ENCODE results near the gene GNB1L. TPM values are rescaled to one million over a fixed set of nuclear protein-coding genes. Genes with fewer than 3 reads are reported as not detected.
A peak's percentile ranks its signal among the peaks of the same experiment; 100 is the strongest.

GNB1L gene
- total and polyA plus RNA-seq, 2 experiments from 2014 or later = 3.5 to 5.5 TPM

DNA sequence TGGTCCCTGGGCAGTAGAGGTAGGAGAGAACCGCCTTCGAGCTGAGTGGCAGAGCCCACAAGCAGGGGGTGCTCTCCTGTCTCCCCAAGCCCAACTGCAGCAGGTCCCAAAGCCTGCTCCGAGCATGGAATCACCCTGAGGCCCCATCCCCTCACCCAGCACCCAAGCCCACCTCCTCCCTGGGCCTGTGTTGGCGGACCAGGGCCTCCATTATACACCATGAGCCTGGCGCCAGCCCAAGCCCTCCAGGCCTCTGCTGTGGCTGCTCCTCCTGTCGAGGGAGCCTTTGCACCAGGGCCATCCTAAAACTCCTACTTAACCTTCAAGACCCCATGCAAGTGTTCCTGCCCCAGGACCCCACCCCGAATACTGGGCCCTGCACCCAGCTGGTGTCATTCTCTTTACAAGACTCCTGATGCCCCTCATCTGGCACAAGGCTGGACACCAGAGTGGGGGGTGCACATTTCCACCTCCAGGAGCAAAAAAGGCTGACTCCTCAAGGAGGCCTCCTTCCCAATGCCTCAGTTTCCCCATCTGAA, 114.7 kb downstream of the GNB1L start:
- H3K36me3 ChIP-seq = no peaks in the 10 kb centered on the region
- H3K4me3 ChIP-seq = no peak overlapping the region
- no peaks in the 10 kb centered on the region for H3K9me3 ChIP-seq (ENCODE audit: low read depth)
- no peak overlapping the region for H3K27ac ChIP-seq
- H3K4me1 ChIP-seq (ENCODE audit: low read depth) = peaks cover 19% of the 10 kb centered on the region
- DNase-seq (ENCODE audit: low read depth in 1 of 2, low spot score in 1 of 2) = no peak
- H3K27me3 ChIP-seq = no peaks in the 10 kb centered on the region
- TF ChIP-seq, protein P1, sequence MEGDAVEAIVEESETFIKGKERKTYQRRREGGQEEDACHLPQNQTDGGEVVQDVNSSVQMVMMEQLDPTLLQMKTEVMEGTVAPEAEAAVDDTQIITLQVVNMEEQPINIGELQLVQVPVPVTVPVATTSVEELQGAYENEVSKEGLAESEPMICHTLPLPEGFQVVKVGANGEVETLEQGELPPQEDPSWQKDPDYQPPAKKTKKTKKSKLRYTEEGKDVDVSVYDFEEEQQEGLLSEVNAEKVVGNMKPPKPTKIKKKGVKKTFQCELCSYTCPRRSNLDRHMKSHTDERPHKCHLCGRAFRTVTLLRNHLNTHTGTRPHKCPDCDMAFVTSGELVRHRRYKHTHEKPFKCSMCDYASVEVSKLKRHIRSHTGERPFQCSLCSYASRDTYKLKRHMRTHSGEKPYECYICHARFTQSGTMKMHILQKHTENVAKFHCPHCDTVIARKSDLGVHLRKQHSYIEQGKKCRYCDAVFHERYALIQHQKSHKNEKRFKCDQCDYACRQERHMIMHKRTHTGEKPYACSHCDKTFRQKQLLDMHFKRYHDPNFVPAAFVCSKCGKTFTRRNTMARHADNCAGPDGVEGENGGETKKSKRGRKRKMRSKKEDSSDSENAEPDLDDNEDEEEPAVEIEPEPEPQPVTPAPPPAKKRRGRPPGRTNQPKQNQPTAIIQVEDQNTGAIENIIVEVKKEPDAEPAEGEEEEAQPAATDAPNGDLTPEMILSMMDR (IDR thresholded peaks at IDR 0.05; ENCODE audit: low read depth, low read length) = no peak

DNA sequence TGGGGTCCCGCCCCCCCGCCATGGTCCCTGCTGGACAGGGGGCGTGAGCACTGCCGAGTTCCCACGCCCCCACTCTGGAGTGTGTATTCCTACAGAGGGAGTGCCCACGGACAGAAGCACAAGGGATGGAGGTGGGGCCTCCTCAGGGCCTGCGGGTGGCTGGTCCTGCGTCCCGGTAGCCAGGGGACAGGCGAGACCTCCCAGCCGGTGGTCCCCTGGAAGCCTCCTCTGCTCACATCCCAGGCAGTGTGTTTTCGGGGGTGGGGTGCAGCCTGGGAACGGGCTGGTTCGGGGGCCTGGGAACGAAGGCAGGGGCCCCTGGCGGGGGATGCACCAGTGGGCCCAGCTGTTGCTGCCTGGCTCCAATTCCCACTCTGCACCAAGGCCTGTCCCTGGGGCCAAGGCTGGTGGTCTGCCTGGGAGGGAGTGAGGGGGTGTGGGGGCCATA, 115.2 kb downstream of the GNB1L start:
- TF ChIP-seq, protein P1 (IDR thresholded peaks at IDR 0.05; ENCODE audit: low read depth, low read length) = no peak
- no peak for DNase-seq (ENCODE audit: low read depth in 1 of 2, low spot score in 1 of 2)
- no peaks in the 10 kb centered on the region for H3K9me3 ChIP-seq (ENCODE audit: low read depth)
- H3K36me3 ChIP-seq = no peaks in the 10 kb centered on the region
- H3K4me1 ChIP-seq (ENCODE audit: low read depth) = peaks cover 18% of the 10 kb centered on the region
- no peak overlapping the region for H3K27ac ChIP-seq
- H3K4me3 ChIP-seq = no peak overlapping the region
- H3K27me3 ChIP-seq = no peaks in the 10 kb centered on the region

DNA sequence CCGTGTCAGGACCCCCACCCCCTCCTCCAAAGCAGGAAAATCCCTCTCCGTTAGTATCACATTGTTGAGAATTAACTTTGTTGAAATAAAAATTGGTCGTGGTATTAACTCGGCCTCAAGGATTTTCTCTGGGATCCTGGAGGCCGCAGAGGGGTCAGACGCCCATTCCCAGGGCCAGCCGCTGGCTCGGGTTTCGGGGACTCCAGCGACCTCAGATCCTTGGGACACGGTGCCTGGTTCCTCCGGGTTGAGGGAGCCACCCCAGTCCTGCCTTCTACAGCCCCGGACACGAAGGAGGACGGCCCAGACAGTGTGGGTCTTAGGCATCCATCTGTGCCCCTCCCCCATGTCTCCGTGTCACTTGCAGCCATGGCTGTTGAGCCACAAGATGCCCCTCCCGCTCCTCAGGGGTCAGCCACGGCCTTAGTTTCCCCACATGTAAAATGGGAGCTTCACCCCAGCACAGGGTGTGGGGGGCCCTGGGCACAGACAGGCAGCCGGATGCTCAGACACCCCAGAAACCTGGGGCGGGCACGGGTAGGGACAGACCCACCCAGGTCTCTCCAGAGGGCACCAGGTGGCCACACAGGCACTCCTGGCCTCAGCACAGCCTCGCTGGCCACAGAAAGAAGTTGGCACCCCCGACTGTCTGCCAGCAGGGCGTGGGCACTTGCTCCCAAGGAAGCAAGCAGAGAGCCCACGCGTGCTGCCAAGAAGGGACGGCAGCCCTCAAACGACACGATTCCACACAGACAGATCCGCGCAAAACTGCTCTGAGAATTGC, 115.8 kb downstream of the GNB1L start:
- no peaks in the 10 kb centered on the region for H3K27me3 ChIP-seq
- no peaks in the 10 kb centered on the region for H3K36me3 ChIP-seq
- H3K27ac ChIP-seq = no peak overlapping the region
- TF ChIP-seq, protein P1 (IDR thresholded peaks at IDR 0.05; ENCODE audit: low read depth, low read length) = no peak
- H3K4me3 ChIP-seq = no peak overlapping the region
- no peaks in the 10 kb centered on the region for H3K9me3 ChIP-seq (ENCODE audit: low read depth)
- no peak for DNase-seq (ENCODE audit: low read depth in 1 of 2, low spot score in 1 of 2)
- peaks cover 18% of the 10 kb centered on the region for H3K4me1 ChIP-seq (ENCODE audit: low read depth)

DNA sequence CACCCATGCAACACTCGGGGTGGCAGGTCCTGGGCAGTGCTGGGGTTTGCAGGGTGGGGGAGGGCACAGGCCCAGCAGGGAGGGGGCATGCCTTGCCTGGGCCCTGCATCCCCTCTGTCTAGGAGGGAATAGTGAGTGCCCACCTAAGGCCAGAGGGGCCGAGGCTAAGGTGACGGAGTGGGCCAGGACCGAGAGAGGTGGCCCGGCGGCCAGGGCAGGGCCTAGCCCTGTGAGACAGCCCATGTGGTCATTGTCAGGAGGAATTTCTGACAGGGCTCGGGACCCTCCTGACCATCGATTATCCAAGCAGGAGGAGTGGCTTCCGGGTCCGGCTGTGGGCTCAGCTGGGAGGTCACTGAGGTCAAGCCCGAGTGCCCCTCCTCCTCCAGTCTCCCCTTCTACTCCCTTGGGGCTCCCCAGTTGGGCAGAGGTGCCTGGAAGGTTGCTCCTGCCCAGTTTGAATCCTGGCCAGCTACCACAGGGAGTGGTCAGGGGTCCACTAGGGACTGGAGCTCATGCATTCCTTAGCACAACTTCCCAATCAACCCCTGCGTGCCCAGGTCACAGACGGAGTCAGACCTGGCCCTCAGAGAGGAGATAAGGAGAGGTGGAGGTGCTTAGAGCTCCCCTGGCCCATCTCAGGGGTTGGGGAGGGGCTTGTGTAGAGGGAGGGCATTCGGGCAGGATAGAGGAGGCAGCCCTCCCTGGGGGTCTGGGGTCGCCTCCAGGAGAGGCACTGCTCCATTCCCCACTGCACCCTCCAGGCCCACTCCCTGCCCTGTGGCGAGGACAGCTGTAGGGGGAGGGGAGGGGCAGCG, 116.6 kb downstream of the GNB1L start:
- TF ChIP-seq, protein P1 (IDR thresholded peaks at IDR 0.05; ENCODE audit: low read depth, low read length) = no peak
- H3K27me3 ChIP-seq = no peaks in the 10 kb centered on the region

DNA sequence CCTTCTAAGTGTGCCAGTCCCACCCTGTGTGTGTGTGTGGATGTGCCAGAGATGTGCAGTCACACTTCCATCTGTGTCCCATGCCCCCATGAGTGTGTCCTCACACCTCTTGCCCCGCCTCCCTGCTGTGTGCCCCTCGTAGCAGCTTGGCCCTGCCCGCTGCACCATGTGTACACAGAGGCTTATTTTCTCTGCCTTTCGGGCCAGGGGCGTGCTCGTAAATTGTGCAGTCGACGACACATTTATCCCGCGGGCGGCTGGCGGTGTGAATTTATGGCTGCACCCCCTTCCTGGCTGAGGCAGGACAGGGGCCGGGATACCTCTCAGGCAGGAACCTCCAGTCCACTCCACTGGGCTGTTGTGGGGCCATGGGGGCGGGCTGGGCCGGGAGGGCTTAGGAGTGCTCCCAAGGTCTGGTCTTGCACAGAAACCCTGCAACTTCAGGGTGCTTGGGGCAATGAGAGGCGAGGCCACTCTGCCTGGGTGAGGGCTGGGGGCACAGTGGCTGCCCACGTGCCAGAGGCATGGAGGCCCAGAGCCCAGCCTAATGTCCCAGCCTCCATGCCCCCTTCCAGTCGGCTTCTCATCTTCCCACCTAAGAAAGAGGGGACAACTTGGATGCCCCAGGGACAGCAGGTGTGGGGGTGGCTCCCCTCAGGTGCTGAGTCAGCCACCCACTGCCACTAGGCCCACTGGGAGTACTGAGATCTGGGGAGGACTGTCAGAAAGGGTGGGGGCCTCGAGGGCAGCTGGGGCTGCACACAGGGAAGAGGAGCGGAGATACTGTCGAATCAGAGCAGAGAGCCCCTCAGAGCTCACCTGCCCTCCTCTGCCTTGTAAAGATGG, 118.8 kb downstream of the GNB1L start:
- Histone ChIP-seq H3K9me3 (ENCODE audit: low read depth) (no peaks in the 10 kb centered on the region), H3K4me1 (ENCODE audit: low read depth) (peaks cover 18% of the 10 kb centered on the region), H3K4me3 (no peak overlapping the region), H3K27me3 (no peaks in the 10 kb centered on the region), H3K27ac (no peak overlapping the region), H3K36me3 (no peaks in the 10 kb centered on the region)
- no peak for DNase-seq (ENCODE audit: low read depth in 1 of 2, low spot score in 1 of 2)
- TF ChIP-seq, protein P1 (IDR thresholded peaks at IDR 0.05; ENCODE audit: low read depth, low read length) = no peak

More for the DNA sequence above, 116.6 kb downstream of the GNB1L start:
- H3K27ac ChIP-seq = peak overlapping the region; percentile 24
- H3K36me3 ChIP-seq = no peaks in the 10 kb centered on the region
- H3K9me3 ChIP-seq (ENCODE audit: low read depth) = no peaks in the 10 kb centered on the region
- H3K4me3 ChIP-seq = no peak overlapping the region
- no peak for DNase-seq (ENCODE audit: low read depth in 1 of 2, low spot score in 1 of 2)
- peaks cover 18% of the 10 kb centered on the region for H3K4me1 ChIP-seq (ENCODE audit: low read depth)
